ENCODE measurements around the gene EFCAB6. TPM values are rescaled to one million over a fixed set of nuclear protein-coding genes. Genes with fewer than 3 reads are reported as not detected.

Gene EFCAB6
- total RNA-seq, 1 experiment from 2014 or later, result 0.54 TPM

DNA sequence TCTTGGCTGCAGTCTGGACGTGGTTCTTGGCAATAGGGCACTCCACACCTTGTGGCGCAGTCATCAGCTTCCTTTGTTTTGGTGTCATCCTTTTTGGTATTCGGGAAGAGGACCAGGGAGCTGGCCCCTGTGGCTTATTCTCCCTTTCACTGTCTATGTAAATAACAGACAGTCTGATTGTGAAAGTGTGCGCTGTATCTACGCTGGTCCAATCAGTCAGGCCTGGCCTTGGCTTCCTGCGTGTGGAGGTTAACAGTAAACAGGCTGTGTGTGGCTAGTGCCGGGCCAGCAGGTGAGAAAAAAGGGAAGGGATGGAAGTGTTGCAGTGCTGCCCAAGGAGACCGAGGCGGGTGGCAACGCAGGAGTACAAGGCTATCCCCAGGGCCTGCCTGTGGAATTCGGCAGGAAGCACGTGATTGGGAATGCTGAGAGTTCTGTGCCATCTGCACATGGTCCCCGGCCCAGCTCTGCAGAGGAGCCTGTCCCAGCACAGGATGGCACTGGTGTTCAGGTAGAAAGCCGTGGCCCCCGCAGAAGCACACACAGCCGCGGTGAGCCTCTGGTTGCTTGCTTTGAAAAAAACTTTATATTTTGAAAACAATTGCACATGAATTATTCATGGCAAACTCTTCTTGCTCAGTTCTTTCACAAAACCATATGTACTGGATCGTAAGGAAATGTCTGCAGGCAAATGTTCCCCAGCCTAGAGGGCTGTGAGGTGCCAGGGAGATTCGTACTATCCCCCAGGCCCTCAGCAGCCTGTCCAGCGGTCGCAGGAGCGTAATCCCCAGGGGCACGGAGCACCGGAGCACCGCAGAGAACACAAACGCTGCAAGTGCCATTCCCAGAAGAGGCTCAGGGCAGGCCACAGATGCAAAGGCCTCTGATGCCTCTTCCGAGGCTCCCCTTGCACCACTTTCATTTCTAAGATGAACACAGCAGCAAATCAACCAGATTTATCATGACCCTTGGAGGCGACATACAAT is 174.5 kb downstream of the EFCAB6 start:
- no peak for DNase-seq (ENCODE audit: low read depth)

DNA sequence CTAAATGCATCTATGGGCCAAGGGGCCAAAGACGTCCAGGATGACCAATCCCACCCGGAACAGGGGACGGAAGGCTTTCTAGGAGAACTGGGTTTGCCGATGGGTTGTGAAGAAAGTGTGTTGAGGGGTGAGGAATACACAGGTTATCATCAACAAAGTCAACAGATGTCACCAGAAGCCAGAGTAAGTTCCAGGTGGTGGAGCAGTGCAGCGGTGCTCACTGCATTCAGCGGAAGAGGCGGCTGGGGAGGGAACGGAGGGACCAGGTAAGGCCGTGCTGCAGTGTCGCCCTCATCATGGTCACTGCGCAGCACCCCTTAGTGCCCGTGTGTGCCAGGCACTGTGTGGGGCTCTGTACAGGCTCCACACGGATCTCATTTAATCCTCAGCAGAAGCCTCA is 176.0 kb downstream of the EFCAB6 start:
- no peak for DNase-seq (ENCODE audit: low read depth)

DNA sequence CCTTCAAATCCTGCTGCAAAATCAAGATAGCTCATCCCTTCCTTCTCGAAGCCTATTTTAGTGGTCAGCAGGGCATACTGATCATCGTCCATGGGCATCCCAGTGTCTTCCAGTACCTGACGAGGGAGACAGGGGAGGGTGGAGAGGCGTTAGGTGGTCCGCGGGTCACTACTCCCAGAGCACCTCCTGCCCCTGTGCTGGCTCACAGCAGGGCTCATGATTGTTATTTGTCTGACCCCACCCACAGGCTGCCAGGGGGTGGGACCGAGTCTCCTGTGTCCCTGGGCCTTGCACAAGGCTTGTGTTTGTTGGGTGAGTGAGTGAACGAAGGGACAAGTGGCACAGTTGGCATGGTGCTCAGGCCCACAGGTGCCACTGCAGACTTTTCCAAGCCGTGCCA is 177.0 kb downstream of the EFCAB6 start:
- DNase-seq (ENCODE audit: low read depth), result no peak

DNA sequence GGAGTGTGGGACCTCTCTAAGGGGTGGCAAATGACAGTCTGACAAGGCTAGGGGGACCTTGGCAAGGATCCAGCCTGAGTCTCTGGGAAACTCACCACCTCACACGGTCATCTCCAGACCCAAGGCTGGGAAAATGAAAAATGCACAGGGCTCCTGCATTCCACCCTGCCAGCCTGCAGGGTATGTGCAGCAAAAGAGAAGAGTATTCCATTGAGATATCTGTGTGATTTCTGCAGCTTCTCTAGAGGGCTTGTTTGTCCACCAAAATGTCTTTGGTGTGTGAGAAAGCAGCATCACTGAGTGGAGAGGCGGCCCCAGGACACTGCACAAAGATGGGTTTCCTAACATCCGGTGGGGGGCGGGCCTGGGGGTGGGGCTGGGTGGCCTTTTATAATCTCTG is 177.8 kb downstream of the EFCAB6 start:
- no peak for DNase-seq (ENCODE audit: low read depth)

DNA sequence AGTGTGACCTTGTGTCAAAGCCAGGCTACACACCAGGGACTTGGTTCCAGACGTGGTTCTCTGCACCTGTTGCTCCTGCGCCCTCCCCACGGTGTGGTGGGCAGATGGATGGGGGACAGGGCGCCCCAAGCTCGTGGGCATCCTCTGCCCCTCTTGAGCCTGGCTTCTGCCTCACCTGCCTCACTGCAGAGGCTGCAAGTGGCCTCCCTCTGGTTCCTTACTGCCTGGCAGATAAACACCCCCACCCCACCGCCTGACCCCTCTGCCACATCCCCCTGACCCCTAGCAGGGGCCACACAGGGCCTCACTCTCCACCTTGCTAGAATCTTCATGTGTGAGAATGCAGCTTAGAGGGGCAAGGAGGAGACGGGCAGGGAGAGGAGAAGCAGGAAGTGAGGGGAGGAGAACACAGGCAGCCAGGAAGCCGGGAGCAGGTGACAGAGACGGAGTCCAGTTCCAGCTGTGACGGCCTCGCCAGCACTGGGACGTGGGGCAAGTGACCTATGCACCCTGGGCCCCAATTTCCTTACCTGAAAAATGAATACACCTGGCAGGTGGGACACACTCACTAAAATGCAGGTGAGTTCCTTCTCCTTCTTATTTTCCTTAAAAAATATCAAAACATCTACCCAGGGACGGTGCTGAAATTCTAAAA is 178.3 kb downstream of the EFCAB6 start:
- no peak for DNase-seq (ENCODE audit: low read depth)

DNA sequence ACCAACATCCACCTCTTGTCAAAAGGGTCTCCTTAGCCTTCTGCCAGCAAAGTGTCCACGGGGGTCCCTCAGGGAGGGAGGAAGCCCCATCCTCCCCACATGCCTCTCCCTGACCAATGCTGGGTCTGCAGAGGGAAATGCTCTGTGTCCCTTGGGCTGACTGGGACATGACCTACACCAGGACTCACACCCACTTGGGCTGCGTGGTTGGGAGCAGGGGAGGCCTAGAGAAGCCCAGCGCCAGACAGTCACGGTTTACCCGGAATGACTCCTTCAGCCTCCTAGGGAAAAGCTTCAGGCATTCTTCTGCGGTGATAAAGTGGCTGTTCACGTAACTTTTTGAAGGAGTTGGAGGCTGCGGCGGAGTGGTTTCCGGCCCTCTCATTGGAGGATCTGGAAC is 180.3 kb downstream of the EFCAB6 start:
- no peak for DNase-seq (ENCODE audit: low read depth)

DNA sequence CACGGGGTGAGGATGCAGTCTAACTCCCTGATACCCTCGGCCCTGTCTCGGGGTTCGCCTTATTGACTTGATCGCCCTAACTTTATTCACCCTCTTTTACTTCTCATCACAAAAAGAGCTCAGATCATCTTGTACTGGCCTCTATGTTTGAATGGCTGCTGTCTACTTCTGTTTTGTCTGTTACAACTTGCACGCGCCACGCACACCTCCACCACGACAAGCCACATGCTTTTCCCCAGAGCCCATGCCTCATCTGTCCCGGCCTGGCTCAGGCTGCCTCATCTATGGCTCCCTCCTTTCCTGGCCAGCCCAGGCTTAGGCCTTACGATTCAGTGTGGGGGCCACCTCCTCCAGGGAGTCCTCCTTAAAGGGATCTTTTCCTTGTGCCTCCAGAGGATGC is 180.9 kb downstream of the EFCAB6 start:
- no peak for DNase-seq (ENCODE audit: low read depth)

DNA sequence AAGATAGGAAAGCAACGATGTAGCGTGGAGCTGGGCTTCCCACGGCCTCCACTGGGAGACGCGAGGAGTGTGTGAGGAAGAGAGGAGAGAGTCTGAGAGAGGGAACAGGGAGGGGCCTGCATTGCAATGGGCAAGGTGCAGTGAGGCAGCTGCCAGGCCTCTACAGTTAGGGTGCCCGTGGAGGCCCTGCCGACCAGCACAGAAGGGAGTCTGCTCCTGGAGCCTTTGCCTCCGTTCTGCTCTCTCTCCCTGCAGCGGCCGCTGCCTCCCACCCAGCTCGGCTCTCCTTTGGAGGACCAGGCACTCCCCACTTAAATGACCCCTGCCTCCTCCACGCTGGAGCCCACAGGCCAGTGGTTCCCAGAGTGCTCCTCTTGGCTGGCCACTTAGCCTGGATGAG is 181.7 kb downstream of the EFCAB6 start:
- DNase-seq (ENCODE audit: low read depth), result no peak

DNA sequence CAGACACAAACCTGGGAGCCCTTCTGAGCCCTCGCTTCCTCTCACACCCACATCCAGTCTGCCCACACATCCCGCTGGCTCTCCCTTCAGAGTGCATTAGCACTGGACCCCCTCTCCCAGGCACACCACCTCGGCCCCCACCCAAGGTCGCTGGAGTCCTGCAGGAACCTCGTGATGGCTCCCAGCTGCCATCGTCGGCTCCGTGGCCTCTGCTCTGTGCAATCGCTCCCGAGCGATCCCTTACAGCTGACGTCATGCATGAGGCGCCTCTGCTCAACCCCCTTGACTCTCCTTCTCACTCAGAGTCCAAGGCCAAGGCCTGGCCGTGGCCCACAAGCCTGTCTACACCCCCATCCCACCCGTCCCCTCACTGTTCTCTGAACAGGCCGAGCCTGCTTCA is 183.9 kb downstream of the EFCAB6 start:
- DNase-seq (ENCODE audit: low read depth), result no peak

DNA sequence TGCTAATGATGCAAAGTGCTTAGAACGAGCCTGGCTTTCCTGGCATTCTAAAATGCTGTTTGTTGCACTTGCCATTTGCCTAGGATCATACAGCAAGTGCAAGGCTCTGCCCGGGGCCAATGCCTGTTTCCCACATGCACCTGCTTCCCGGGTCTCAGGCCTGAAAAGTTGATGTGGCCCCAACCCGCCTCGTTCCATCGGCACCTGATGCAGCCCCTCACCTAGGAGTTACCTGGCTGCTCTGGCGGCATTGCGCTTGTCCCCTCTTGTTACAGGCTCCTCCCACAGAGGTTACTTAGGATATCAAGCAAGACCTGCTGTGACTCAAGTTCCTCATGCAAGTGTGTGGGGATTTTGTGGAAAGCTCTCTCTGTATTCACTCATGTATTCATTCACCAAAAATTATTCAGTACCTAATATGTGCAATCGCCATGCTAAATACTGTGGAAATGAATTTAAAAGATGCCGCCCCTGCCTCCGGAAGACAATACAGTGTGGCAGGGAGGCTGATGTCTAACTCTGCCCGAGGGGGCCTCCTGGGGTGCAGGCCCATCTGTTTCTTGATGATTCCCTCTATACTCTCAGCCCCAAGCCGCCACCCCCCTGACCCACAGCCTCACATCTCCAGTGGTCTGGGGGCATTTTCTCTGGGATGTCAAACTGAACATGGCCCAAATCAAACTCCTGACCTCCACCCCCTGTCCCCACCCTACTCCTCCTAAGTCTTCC is 184.5 kb downstream of the EFCAB6 start:
- DNase-seq (ENCODE audit: low read depth), result no peak

DNA sequence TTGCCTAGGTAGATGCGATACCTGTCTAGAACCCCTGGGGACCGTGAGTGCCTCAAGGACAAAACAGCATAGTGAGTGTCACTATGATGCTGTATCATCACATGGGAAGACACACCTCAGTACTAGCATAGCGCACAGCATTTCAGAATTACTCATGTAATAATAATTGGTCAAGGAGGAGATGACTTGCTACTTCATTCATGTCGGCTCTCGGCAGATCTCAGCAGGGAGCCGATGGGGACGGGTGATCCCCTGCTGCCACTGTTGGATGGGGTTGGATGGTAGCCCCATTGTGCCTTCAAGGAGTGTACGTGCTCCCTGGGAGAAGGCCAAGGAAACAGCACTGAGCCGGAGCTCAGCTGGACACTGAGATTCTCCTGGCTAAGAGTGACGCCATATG is 186.9 kb downstream of the EFCAB6 start:
- DNase-seq (ENCODE audit: low read depth), result peak; percentile 1

DNA sequence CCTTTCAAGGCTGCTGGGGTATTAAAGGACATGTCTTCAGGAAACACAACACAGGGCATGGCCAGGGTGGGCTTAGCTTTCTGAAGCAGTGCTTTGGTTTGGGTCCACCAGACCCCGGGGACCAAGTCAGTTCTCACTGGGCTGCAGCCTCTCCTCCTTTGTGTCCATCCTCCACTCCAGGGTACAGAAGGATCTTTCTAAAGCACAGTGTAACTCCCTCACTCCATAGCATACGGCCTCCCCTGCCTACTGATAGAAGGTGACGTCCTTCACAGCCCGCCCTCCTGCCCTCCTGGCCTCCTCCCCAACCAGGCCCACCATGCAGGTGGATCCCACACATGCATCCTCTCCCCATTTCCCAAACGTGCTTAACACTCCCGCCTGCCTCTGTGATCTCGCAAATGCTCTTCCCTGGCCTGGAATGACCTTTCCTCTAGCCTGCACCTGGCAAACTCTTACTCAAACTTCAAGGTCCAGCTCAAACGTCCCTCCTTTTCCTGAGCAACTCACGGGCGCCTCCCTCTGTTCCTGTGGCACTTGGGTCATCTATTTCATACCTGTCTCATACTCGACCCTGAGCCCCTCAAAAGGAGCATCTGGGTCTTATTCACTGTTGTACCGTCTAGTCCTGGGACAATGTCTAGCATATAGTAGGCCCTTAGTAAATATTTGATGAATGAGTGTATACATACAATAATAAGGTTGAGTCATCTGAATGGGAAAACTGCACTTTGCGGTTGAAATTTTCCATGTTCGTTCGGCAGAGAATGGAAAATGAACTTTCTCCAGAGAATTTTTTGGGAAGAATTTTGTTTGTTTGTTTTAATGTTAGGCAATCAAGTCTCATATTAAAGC is 187.7 kb downstream of the EFCAB6 start:
- peak; percentile 13 for DNase-seq (ENCODE audit: low read depth)

DNA sequence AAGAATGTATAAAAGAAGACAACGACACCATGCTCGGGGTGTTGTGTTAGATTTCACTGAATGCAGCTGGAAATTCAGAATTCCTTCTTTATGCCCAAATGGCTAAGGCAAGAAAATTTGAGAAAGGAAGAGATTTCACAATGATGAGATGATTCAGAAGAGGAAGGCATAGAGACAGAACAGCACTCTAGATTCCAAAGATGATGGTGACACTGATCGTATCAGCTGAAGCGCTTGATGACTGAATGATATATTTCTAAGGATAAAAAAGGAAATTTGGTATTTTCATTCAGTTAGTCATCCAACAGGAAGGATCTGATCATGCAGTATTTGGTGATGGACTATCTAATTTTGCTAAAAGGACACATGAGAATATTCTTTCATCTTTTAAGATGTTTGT is 189.2 kb downstream of the EFCAB6 start:
- no peak for DNase-seq (ENCODE audit: low read depth)

DNA sequence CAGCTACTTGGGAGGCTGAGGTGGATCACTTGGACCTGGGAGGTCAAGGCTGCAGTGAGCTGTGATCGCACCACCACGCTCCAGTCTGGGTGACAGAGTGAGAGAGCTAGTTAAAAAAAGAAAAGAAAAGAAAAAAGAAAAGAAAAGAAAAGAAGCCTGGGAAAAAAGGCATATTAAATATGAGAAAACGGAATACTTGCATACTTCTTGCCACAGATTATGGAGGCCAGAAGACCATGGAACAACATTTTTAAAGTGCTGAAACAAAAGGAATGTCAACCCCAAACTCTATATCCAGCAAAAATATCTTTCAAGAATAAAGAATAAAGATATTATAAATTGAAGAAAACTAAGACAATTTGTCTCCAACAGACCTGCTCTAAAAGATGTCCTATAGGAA is 191.9 kb downstream of the EFCAB6 start:
- DNase-seq (ENCODE audit: low read depth), result no peak

DNA sequence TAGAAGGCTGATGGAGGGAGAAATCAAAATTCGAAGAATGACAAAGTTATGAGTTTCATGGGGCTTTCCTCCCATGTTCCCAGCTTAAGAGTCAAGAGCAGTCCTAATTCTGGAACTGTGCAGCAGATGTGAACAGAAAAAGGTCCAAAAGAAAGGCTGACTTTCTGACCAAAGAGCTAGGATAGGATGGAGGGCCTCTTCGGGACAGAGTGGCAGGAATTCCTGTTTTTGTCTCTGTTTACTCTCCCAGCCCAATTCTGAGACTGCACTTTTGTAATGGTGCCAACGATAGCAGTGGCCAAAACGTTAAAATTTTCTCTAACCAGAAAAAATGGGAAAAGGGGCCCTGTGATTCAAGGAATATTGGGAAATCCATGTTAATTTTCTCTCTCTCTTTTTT is 193.6 kb downstream of the EFCAB6 start:
- no peak for DNase-seq (ENCODE audit: low read depth)

DNA sequence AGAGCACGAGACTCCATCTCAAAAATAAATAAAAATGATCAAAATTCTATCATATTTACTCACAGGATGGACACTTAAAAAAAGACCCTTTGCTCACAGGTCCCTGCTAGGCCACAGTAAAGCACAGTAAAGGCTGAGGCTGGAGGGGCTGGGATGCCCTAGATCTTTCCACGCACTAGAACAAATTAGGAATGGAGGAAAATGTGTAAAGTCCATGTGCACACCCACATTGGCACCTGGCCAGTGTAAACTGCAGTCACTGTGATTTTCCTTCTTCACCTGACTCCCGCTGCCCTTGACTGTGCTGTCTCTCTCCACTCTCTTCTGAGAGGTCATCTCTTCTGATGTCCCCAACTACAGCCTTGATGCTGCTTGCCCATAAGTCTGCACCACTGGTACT is 195.5 kb downstream of the EFCAB6 start:
- no peak for DNase-seq (ENCODE audit: low read depth)

DNA sequence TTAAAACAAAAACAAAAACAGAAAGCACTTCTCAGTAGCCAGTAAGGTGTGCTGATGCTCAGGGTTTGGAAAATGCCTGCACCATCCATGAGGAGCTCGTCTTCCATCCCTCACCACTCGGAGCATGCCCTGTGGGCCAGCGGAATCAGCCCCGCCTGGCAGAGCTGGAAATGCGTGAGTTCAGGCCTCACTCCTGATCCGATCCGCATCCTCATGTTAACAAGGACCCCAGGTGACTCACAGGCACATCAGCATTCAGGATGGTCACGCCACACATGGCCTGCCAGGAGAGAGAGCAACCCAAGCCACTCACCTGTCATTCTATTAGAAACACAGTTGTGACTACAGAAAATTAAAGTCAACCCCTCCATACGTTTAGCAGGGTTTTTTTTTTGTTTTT is 211.8 kb downstream of the EFCAB6 start:
- DNase-seq (ENCODE audit: low read depth), result no peak

DNA sequence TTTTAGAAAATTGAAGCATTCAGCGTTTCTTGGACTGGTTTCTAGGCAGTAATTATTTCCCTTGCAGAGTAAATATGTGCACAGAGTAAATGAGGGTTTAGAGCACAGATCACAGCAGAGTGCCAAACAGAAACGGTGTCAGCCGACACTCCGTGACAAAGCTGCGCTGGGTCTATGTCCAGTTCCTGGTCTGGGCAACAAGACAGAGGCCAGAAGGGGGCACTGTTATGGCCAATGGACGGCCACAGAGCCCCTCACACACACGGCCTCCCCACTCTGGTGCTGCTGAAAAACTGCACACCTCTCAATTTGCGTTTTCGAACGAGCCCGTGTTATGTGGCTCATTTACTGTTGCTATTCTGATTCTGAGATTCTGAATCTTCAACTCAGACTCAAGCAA is 219.6 kb downstream of the EFCAB6 start:
- DNase-seq (ENCODE audit: low read depth), result no peak

DNA sequence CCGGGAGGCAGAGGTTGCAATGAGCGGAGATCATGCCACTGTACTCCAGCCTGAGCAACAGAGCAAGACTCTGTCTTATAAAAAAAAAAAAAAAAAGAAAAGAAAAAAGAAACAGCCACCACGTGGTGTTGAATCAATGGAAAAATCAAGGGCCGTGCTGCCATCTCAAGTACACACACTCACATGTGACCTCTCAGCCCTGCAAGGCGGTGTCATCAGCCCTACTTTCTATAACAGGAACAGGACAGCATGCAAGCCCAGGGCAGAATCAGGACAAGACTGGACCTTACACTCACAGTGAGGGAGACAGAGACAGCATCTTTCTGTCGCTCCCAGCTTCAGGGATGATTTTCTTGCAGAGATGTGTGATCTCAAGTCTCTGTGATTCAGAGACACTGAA is 220.7 kb downstream of the EFCAB6 start:
- no peak for DNase-seq (ENCODE audit: low read depth)

DNA sequence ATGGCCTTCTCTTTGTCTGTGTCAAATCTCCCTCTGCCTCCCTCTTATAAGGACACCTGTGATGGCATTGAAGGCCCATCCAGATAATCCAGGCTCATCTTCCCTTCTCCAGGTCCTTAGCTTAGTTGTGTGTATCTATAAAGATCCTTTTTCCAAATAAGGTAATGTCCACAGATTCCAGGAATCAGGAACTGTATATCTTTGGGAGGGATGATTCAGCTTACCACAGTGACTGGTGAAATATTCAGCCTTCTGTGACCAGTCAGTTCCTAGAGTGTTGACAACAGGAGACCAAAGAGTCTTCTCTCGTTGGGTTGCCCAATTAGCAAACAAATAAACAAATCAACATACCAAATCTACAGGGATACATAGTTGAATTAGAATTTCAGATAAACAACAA is 224.5 kb downstream of the EFCAB6 start:
- peak; percentile 4 for DNase-seq (ENCODE audit: low read depth)

DNA sequence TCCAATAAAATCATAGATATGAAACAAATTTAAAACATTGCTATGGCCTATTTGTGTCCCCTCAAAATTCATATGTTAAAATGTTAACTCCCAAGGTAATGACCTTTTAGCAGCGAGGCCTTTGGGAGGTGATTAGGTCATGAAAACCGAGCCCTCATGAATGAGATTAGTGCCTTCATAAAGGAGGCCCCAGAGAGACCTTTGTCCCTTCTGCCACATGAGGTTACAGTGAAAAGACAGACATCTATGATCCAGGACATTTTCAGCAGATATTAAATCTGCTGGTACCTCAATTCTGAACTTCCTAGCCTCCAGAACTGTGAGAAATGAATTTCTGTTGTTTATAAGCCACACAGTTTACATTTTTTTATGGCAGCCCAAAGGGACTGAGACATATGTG is 228.6 kb downstream of the EFCAB6 start:
- no peak for DNase-seq (ENCODE audit: low read depth)

DNA sequence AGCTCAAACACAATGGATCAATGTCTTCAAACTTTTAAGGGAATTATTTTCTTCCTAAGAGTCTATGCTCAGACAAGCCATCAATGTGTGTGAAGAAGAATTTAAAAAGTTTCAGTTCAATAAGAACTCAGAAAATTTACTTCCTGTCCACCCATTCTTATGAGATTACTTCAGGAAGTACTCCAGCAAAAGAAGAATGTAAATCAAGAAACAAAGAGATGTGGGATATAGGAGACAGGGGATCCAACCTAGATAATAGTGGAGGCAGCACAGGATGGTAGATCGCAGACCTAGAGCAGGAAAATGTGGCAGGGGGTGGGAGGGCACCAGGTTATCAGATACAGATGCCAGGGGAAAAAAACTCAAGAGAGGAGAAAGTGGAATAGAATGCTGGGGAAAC is 229.7 kb downstream of the EFCAB6 start:
- no peak for DNase-seq (ENCODE audit: low read depth)

Data from M059J (cell line).